OCI-LY3 (cell line): ENCODE results near the gene URM1.

Source experiments
- H2AFZ ChIP-seq: fragments of 200-600, 300-600 bp; shearing (Covaris generic); 2 replicates; pipeline ENCODE4 v1.6.0; 2014; ENCODE audit warnings: antibody characterized with exemption, low read depth, low read length
- H3K27ac ChIP-seq: fragments of 200-600, 300-600 bp; sonication (generic); 2 replicates; pipeline ENCODE4 v1.5.1; 2014; ENCODE audit warnings: mild to moderate bottlenecking, low read length, moderate library complexity, mixed read lengths
- H3K27me3 ChIP-seq: fragments of 200-600, 300-600 bp; sonication (generic); 2 replicates; pipeline ENCODE4 v1.6.1; 2014; ENCODE audit warnings: low read depth, low read length, mixed read lengths
- H3K36me3 ChIP-seq: fragments of 200-600, 300-600 bp; sonication (generic); replicated peaks from 2 replicates; pipeline ENCODE3; 2014; ENCODE audit warnings: low read depth, low read length, mixed read lengths
- H3K4me1 ChIP-seq: fragments of 300-600, 200-600 bp; sonication (generic); 2 replicates; pipeline ENCODE4 v1.6.1; 2014; ENCODE audit warnings: low read length, mixed read lengths
- H3K4me2 ChIP-seq: fragments of 200-600, 300-600 bp; sonication (generic); 2 replicates; pipeline ENCODE4 v1.6.1; 2014; ENCODE audit warnings: low read length, mixed read lengths
- H3K4me3 ChIP-seq: fragments of 300-600, 200-600 bp; sonication (generic); 2 replicates; pipeline ENCODE4 v1.5.1; 2014; ENCODE audit warnings: antibody characterized with exemption, mild to moderate bottlenecking, low read length, moderate library complexity
- H3K79me2 ChIP-seq: fragments of 300-600, 200-600 bp; shearing (Covaris generic); 2 replicates; pipeline ENCODE4 v1.6.1; 2014; ENCODE audit warnings: mild to moderate bottlenecking, low read length, mixed read lengths
- H3K9ac ChIP-seq: fragments of 300-600, 200-600 bp; shearing (Covaris generic); 2 replicates; pipeline ENCODE4 v1.6.0; 2014; ENCODE audit warnings: mild to moderate bottlenecking, low read length, moderate library complexity
- H3K9me3 ChIP-seq: fragments of 200-600, 300-600 bp; shearing (Covaris generic); 2 replicates; pipeline ENCODE4 v1.6.1; 2014; ENCODE audit warnings: low read length, mixed read lengths; ENCODE audit not compliant: insufficient read depth
- H4K20me1 ChIP-seq: fragments of 200-600, 300-600 bp; sonication (generic); 2 replicates; pipeline ENCODE4 v1.6.1; 2016; ENCODE audit warnings: low read length, mixed read lengths; ENCODE audit not compliant: insufficient read depth
- CTCF ChIP-seq: fragments of 200-600, 300-600 bp; sonication (generic); IDR thresholded peaks from 2 replicates; pipeline ENCODE4 v1.5.1; 2014; ENCODE audit warnings: antibody characterized with exemption, low read length, low read depth
- EZH2phosphoT487 ChIP-seq: fragments of 200-600 bp; shearing (Covaris generic); IDR thresholded peaks from 2 replicates; pipeline ENCODE4 v1.6.1; 2018; ENCODE audit warnings: antibody characterized with exemption, mixed run types, low read depth

The URM1 gene

GRCh38 chr9:128388150-128388549 lies 17.0 kb downstream of the URM1 start:
- no peak overlapping the region for H3K4me3 ChIP-seq
- H3K4me2 ChIP-seq = no peak overlapping the region
- H2AFZ ChIP-seq = no peak overlapping the region
- H3K27me3 ChIP-seq = no peaks in the 10 kb centered on the region
- H3K79me2 ChIP-seq = no peaks in the 10 kb centered on the region
- H3K36me3 ChIP-seq = peaks cover 14% of the 10 kb centered on the region
- H3K9me3 ChIP-seq = no peaks in the 10 kb centered on the region
- no peak overlapping the region for H3K27ac ChIP-seq
- no peaks in the 10 kb centered on the region for H3K4me1 ChIP-seq
- no peaks in the 10 kb centered on the region for H4K20me1 ChIP-seq
- no peak for TF ChIP-seq EZH2phosphoT487
- no peak for TF ChIP-seq CTCF
- no peak overlapping the region for H3K9ac ChIP-seq

GRCh38 chr9:128389395-128390149 lies 18.4 kb downstream of the URM1 start:
- H3K27me3 ChIP-seq = no peaks in the 10 kb centered on the region
- H3K4me1 ChIP-seq = no peaks in the 10 kb centered on the region
- H3K9ac ChIP-seq = no peak overlapping the region
- H3K4me2 ChIP-seq = no peak overlapping the region
- no peaks in the 10 kb centered on the region for H3K79me2 ChIP-seq
- H3K4me3 ChIP-seq = no peak overlapping the region
- H4K20me1 ChIP-seq = no peaks in the 10 kb centered on the region
- H3K9me3 ChIP-seq = no peaks in the 10 kb centered on the region
- TF ChIP-seq EZH2phosphoT487 (no peak), CTCF (no peak)
- H3K36me3 ChIP-seq = peaks cover 14% of the 10 kb centered on the region
- no peak overlapping the region for H2AFZ ChIP-seq
- H3K27ac ChIP-seq = no peak overlapping the region

GRCh38 chr9:128390150-128390812 lies 19.1 kb downstream of the URM1 start:
- Histone ChIP-seq H3K4me2 (no peak overlapping the region), H4K20me1 (no peaks in the 10 kb centered on the region), H3K27ac (no peak overlapping the region), H3K9me3 (no peaks in the 10 kb centered on the region), H3K4me1 (no peaks in the 10 kb centered on the region), H3K27me3 (no peaks in the 10 kb centered on the region), H3K36me3 (peaks cover 14% of the 10 kb centered on the region), H3K4me3 (no peak overlapping the region), H3K79me2 (no peaks in the 10 kb centered on the region), H2AFZ (no peak overlapping the region), H3K9ac (no peak overlapping the region)
- TF ChIP-seq EZH2phosphoT487 = no peak
- no peak for TF ChIP-seq CTCF

DNA sequence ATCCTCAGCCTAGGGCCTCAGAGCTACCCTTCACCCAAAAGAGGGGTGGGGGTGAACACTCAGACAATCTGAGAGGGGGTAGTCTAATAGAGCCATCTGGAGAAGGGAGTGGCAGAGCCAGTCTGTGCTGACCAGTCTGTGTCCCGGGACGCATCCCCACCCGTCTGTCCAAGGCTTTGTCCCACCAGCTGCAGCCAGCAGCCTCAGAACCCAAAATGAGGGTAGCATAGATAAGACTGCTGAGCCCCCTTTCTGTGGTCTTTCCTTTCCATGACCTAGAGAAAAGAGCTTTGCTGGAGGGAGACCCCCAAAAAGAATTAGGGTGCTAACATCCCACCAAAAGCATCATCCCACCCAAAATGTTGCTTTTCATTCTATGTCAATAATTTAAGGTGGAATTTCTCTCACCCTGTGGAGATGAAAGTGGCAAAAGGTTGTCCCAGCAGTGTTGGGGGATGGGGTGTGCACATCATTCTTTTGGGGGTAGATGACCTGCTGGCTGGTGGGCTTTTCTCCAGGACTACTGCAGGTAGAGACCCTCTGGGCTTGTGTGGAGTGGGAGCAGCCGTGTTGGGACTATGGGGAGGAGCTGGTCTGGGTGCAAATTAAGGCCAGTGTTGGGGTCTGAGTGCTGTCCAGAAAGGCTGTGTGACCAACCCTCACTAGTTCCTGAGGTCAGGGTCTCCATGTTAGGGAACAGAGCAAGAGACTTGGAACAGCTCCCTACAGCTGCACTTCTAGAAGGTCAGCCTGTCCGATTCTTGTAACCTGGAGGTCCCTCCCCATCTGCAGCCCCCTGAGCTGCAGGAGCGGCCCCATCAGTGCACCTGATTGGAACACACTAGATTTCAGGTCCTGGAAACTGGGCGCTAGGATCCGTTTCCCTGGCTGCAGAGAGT lies 19.9 kb downstream of the URM1 start:
- H3K4me1 ChIP-seq = no peaks in the 10 kb centered on the region
- TF ChIP-seq CTCF (no peak), EZH2phosphoT487 (no peak)
- H3K9me3 ChIP-seq = no peaks in the 10 kb centered on the region
- H4K20me1 ChIP-seq = no peaks in the 10 kb centered on the region
- no peak overlapping the region for H2AFZ ChIP-seq
- no peak overlapping the region for H3K4me2 ChIP-seq
- H3K27ac ChIP-seq = no peak overlapping the region
- H3K27me3 ChIP-seq = no peaks in the 10 kb centered on the region
- peaks cover 14% of the 10 kb centered on the region for H3K36me3 ChIP-seq
- no peak overlapping the region for H3K4me3 ChIP-seq
- no peak overlapping the region for H3K9ac ChIP-seq
- H3K79me2 ChIP-seq = no peaks in the 10 kb centered on the region
